ENCODE results near the gene FAM241A.

FAM241A gene

DNA sequence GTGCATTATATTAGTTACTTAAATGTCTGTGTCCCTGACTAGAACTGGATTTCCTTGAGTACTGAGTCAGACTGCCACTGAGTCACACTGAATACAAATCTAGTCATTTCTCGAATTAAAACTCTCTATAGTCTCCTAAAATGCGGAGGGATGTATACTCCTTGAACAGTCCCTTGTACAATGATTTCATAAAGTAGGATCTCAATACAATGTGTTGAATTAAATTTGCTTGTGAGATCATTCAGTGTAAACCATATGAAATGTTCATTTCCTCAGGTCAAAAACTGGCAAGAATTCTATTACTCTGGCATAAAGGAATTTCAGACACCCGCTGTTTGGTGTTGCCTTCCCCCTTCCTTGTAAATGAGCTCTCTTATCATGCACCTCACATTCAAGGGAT is 17.5 kb upstream of the FAM241A start:
- no peaks in the 10 kb centered on the region for H3K4me1 ChIP-seq
- no peaks in the 10 kb centered on the region for H3K9me3 ChIP-seq
- peaks cover 19% of the 10 kb centered on the region for H3K27me3 ChIP-seq
- H3K4me3 ChIP-seq (ENCODE audit: low read depth, low read length), result no peak overlapping the region
- H3K36me3 ChIP-seq, result no peaks in the 10 kb centered on the region
- DNase-seq, result no peak
- TF ChIP-seq, protein P1, sequence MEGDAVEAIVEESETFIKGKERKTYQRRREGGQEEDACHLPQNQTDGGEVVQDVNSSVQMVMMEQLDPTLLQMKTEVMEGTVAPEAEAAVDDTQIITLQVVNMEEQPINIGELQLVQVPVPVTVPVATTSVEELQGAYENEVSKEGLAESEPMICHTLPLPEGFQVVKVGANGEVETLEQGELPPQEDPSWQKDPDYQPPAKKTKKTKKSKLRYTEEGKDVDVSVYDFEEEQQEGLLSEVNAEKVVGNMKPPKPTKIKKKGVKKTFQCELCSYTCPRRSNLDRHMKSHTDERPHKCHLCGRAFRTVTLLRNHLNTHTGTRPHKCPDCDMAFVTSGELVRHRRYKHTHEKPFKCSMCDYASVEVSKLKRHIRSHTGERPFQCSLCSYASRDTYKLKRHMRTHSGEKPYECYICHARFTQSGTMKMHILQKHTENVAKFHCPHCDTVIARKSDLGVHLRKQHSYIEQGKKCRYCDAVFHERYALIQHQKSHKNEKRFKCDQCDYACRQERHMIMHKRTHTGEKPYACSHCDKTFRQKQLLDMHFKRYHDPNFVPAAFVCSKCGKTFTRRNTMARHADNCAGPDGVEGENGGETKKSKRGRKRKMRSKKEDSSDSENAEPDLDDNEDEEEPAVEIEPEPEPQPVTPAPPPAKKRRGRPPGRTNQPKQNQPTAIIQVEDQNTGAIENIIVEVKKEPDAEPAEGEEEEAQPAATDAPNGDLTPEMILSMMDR (IDR thresholded peaks at IDR 0.05; ENCODE audit: low read depth, low read length), result no peak

DNA sequence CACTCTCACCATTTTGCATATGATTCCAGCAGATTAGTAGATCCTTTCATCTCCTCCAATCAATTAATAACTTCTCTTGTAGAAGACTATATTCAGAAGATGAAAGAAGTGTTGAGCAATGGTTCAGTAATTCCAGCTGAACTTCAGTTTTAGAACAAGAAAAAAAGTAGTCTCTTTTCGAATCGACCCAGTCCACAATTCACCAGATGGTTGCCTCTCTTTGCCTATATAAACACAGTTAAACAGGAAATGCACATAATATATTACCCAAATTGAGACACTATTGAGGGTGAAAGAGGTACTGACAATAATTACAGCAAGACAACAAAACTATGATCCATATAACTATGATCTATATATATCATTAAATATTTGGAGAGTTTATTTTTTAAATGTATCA is 16.8 kb upstream of the FAM241A start:
- Histone ChIP-seq H3K27me3 (peaks cover 19% of the 10 kb centered on the region), H3K9me3 (no peaks in the 10 kb centered on the region), H3K4me1 (no peaks in the 10 kb centered on the region), H3K36me3 (no peaks in the 10 kb centered on the region), H3K4me3 (ENCODE audit: low read depth, low read length) (no peak overlapping the region)
- DNase-seq, result no peak
- TF ChIP-seq, protein P1 (IDR thresholded peaks at IDR 0.05; ENCODE audit: low read depth, low read length), result no peak

DNA sequence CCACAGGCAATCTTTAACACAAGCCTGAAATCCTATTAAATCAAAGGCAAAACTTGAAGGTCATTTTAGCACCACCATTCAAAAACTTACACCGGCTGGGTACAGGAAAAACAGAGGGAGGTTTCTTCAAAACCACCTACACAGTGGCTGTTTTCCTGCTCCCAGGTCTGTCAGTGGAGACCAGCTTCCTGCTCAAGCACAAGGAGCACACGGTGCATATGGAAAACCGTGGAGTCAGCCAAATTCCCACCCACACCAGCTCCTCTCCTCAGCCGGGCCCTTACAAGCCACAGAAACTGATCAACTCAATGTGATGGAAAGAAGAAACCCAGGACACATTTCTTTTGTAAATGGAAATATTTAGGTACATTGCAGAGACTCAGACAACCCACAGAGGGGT is 14.3 kb upstream of the FAM241A start:
- Histone ChIP-seq H3K4me3 (ENCODE audit: low read depth, low read length) (no peak overlapping the region), H3K36me3 (no peaks in the 10 kb centered on the region), H3K27me3 (peaks cover 24% of the 10 kb centered on the region), H3K4me1 (no peaks in the 10 kb centered on the region), H3K9me3 (no peaks in the 10 kb centered on the region)
- TF ChIP-seq, protein P1 (IDR thresholded peaks at IDR 0.05; ENCODE audit: low read depth, low read length), result no peak
- no peak for DNase-seq

DNA sequence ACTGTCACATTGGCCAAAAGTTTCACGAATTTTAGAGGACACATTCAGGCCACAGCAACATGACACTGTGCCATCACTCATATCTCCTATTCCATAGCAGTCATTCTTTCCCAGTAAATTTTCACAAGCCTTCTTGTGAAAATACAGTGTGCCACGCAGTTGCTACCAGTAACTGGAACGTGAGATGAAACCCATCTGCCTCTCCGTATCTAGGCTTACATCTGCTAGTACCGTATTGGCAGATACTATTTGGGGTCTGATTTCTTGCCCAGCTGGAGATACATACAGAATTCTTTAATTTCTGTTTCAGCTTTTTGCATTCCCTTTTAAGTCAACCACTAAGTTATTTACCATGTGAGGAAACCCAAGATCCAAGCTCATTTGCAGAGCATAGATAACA is 8.7 kb upstream of the FAM241A start:
- Histone ChIP-seq H3K4me3 (ENCODE audit: low read depth, low read length) (no peak overlapping the region), H3K27me3 (peaks cover 14% of the 10 kb centered on the region), H3K9me3 (no peaks in the 10 kb centered on the region), H3K4me1 (no peaks in the 10 kb centered on the region), H3K36me3 (no peaks in the 10 kb centered on the region)
- TF ChIP-seq, protein P1 (IDR thresholded peaks at IDR 0.05; ENCODE audit: low read depth, low read length), result no peak
- no peak for DNase-seq

DNA sequence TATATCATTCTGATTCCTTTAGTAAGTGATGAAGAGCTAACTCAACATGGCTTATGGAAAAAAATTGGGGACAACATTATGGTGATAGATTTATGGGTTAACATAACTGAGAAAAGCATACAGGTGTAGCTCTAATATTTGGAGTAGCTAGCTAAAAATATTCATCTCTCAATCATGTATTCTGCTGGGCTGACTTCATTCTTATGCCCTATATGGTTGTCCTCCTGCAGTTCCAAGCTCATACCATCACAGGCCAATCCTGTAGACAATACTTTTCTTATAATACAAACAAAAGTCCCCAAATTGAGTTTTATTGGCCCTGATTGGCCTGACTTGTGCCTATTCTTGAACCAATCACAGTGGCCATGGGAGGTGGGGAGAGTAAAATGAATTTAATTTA is 6.7 kb upstream of the FAM241A start:
- Histone ChIP-seq H3K27me3 (peaks cover 13% of the 10 kb centered on the region), H3K9me3 (no peaks in the 10 kb centered on the region), H3K4me1 (no peaks in the 10 kb centered on the region), H3K4me3 (ENCODE audit: low read depth, low read length) (no peak overlapping the region), H3K36me3 (no peaks in the 10 kb centered on the region)
- TF ChIP-seq, protein P1 (IDR thresholded peaks at IDR 0.05; ENCODE audit: low read depth, low read length), result no peak
- DNase-seq, result no peak

DNA sequence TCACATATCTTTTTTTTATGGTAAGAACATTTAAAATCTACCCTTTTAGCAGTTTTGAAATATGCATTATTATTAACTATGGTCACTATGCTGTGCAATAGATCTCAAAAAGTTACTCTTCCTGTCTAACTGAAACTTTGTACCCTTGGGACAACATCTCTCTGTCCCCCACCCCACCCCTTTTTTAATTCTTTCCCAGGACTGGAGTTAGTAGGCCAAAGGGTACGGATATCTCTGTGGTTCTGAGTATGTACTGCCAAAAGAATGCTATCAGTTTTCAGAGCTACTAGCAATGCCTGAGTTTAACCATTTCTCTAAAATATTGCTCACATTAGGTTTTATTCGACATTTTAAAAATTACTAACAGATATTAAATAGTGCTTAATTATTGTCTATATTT is 4.7 kb upstream of the FAM241A start:
- no peaks in the 10 kb centered on the region for H3K9me3 ChIP-seq
- TF ChIP-seq, protein P1 (IDR thresholded peaks at IDR 0.05; ENCODE audit: low read depth, low read length), result no peak

More for the DNA sequence above, 4.7 kb upstream of the FAM241A start:
- Histone ChIP-seq H3K4me3 (ENCODE audit: low read depth, low read length) (no peak overlapping the region), H3K27me3 (peaks cover 12% of the 10 kb centered on the region), H3K4me1 (no peaks in the 10 kb centered on the region), H3K36me3 (no peaks in the 10 kb centered on the region)
- DNase-seq, result no peak
